HAP-1 (cell line): Measurements from ENCODE around the gene SCGB1D2.

Experiments used
- DNase-seq, 2 experiments: peaks; one replicate each; pipeline ENCODE4 v3.0.0-alpha.2; 2016 to 2020; ENCODE audit warnings: low spot score in 2 of 2
- H3K27me3 ChIP-seq: fragments of 250-450 bp; sonication (Bioruptor Pico); 2 replicates; pipeline ENCODE4 v1.5.1; 2020; ENCODE audit warnings: low read depth, mild to moderate bottlenecking, moderate library complexity
- H3K36me3 ChIP-seq: fragments of 250-450 bp; sonication (Bioruptor Pico); replicated peaks from 2 replicates; pipeline ENCODE4 v1.5.1; 2020; ENCODE audit warnings: mild to moderate bottlenecking
- H3K4me1 ChIP-seq: fragments of 250-450 bp; sonication (Bioruptor Pico); 2 replicates; pipeline ENCODE4 v1.5.1; 2020; ENCODE audit warnings: mild to moderate bottlenecking
- H3K4me3 ChIP-seq: fragments of 250-450 bp; sonication (Bioruptor Pico); 2 replicates; pipeline ENCODE4 v1.5.1; 2020; ENCODE audit warnings: mild to moderate bottlenecking, moderate library complexity
- H3K9me3 ChIP-seq: fragments of 250-450 bp; sonication (Bioruptor Pico); 2 replicates; pipeline ENCODE4 v1.5.1; 2020; ENCODE audit warnings: mild to moderate bottlenecking, moderate library complexity
- in situ Hi-C: fragments of 300-500 bp; cut with MboI; formaldehyde crosslinking; loops from 3 replicates; pipeline ENCODE4 v1.14.3; 2020; ENCODE audit warnings: low sequenced_read_pairs, inconsistent platforms, mixed read lengths

SCGB1D2 gene

GRCh38 chr11:62233730-62234129 is 8.3 kb upstream of the SCGB1D2 start:
- no peaks in the 10 kb centered on the region for H3K36me3 ChIP-seq
- H3K4me1 ChIP-seq = no peaks in the 10 kb centered on the region
- H3K4me3 ChIP-seq = no peak overlapping the region
- peaks cover 9% of the 10 kb centered on the region for H3K27me3 ChIP-seq
- no peaks in the 10 kb centered on the region for H3K9me3 ChIP-seq
- in situ Hi-C loops = no loop called here
- DNase-seq = no peak

- DNase-seq = no peak
- no peaks in the 10 kb centered on the region for H3K9me3 ChIP-seq
- no peaks in the 10 kb centered on the region for H3K36me3 ChIP-seq
- no peak overlapping the region for H3K4me3 ChIP-seq
- peaks cover 9% of the 10 kb centered on the region for H3K27me3 ChIP-seq
- in situ Hi-C loops = no loop called here
- no peaks in the 10 kb centered on the region for H3K4me1 ChIP-seq
These were observed 5.9 kb upstream of the SCGB1D2 start for GRCh38 chr11:62236187-62236586.

GRCh38 chr11:62237499-62237898 is 4.5 kb upstream of the SCGB1D2 start:
- Histone ChIP-seq H3K4me3 (no peak overlapping the region), H3K4me1 (no peaks in the 10 kb centered on the region), H3K9me3 (no peaks in the 10 kb centered on the region), H3K27me3 (peaks cover 9% of the 10 kb centered on the region), H3K36me3 (no peaks in the 10 kb centered on the region)
- DNase-seq = no peak
- in situ Hi-C loops = no loop called here

GRCh38 chr11:62238151-62238550 is 3.9 kb upstream of the SCGB1D2 start:
- Histone ChIP-seq H3K4me1 (no peaks in the 10 kb centered on the region), H3K27me3 (peaks cover 9% of the 10 kb centered on the region), H3K36me3 (no peaks in the 10 kb centered on the region), H3K9me3 (no peaks in the 10 kb centered on the region), H3K4me3 (no peak overlapping the region)
- DNase-seq = no peak
- in situ Hi-C loops = no loop called here

- Histone ChIP-seq H3K9me3 (no peaks in the 10 kb centered on the region), H3K27me3 (peaks cover 6% of the 10 kb centered on the region), H3K36me3 (no peaks in the 10 kb centered on the region), H3K4me3 (no peak overlapping the region), H3K4me1 (no peaks in the 10 kb centered on the region)
- in situ Hi-C loops = loop anchor here (10.0 kb wide), 1 partner anchor 134 kb away; no protein-coding TSS in a partner anchor
- no peak for DNase-seq
These were observed 944 bp upstream of the SCGB1D2 start for GRCh38 chr11:62241095-62241494.

GRCh38 chr11:62245271-62245753 is 3.3 kb downstream of the SCGB1D2 start:
- H3K36me3 ChIP-seq = no peaks in the 10 kb centered on the region
- in situ Hi-C loops = loop anchor here (10.0 kb wide), 1 partner anchor 129 kb away; no protein-coding TSS in a partner anchor

GRCh38 chr11:62251698-62252097 is 9.7 kb downstream of the SCGB1D2 start:
- no peaks in the 10 kb centered on the region for H3K27me3 ChIP-seq
- H3K9me3 ChIP-seq = peaks cover 4% of the 10 kb centered on the region; the same call in 1 of the 2 replicates
- in situ Hi-C loops = no loop called here
- no peaks in the 10 kb centered on the region for H3K4me1 ChIP-seq
- DNase-seq = no peak
- H3K4me3 ChIP-seq = no peak overlapping the region
- no peaks in the 10 kb centered on the region for H3K36me3 ChIP-seq

More at GRCh38 chr11:62245271-62245753, 3.3 kb downstream of the SCGB1D2 start:
- Histone ChIP-seq H3K4me1 (no peaks in the 10 kb centered on the region), H3K9me3 (no peaks in the 10 kb centered on the region), H3K27me3 (no peaks in the 10 kb centered on the region; the same call in 1 of the 2 replicates), H3K4me3 (no peak overlapping the region)
- DNase-seq = peak; percentile 5 to 65

GRCh38 chr11:62253999-62254542 is 12.0 kb downstream of the SCGB1D2 start:
- in situ Hi-C loops = no loop called here
- Histone ChIP-seq H3K36me3 (no peaks in the 10 kb centered on the region), H3K27me3 (no peaks in the 10 kb centered on the region), H3K4me1 (no peaks in the 10 kb centered on the region), H3K9me3 (peaks cover 4% of the 10 kb centered on the region; the same call in 1 of the 2 replicates), H3K4me3 (no peak overlapping the region)
- DNase-seq = no peak

GRCh38 chr11:62256281-62256680 is 14.2 kb downstream of the SCGB1D2 start:
- in situ Hi-C loops = no loop called here
- DNase-seq = no peak
- Histone ChIP-seq H3K4me3 (no peak overlapping the region), H3K4me1 (no peaks in the 10 kb centered on the region), H3K27me3 (0 out of 2 replicates have a peak, but pooled peaks cover 3% of the 10 kb centered on the region), H3K9me3 (peaks cover 4% of the 10 kb centered on the region; the same call in 1 of the 2 replicates), H3K36me3 (no peaks in the 10 kb centered on the region)

- no peak for DNase-seq
- in situ Hi-C loops = no loop called here
- Histone ChIP-seq H3K36me3 (no peaks in the 10 kb centered on the region), H3K9me3 (no peaks in the 10 kb centered on the region), H3K27me3 (peaks cover 6% of the 10 kb centered on the region), H3K4me3 (no peak overlapping the region), H3K4me1 (no peaks in the 10 kb centered on the region)
These were observed 18.4 kb downstream of the SCGB1D2 start for GRCh38 chr11:62260261-62260953.

GRCh38 chr11:62264004-62264403 is 22.0 kb downstream of the SCGB1D2 start:
- DNase-seq = no peak
- peaks cover 10% of the 10 kb centered on the region for H3K27me3 ChIP-seq
- no peaks in the 10 kb centered on the region for H3K36me3 ChIP-seq
- in situ Hi-C loops = no loop called here
- H3K9me3 ChIP-seq = no peaks in the 10 kb centered on the region
- no peaks in the 10 kb centered on the region for H3K4me1 ChIP-seq
- no peak overlapping the region for H3K4me3 ChIP-seq

GRCh38 chr11:62266558-62266957 is 24.5 kb downstream of the SCGB1D2 start:
- DNase-seq = no peak
- in situ Hi-C loops = no loop called here
- Histone ChIP-seq H3K36me3 (no peaks in the 10 kb centered on the region), H3K9me3 (no peaks in the 10 kb centered on the region), H3K27me3 (peaks cover 7% of the 10 kb centered on the region), H3K4me1 (no peaks in the 10 kb centered on the region), H3K4me3 (no peak overlapping the region)

GRCh38 chr11:62267050-62267449 is 25.0 kb downstream of the SCGB1D2 start:
- Histone ChIP-seq H3K9me3 (no peaks in the 10 kb centered on the region), H3K36me3 (no peaks in the 10 kb centered on the region), H3K27me3 (peaks cover 7% of the 10 kb centered on the region), H3K4me1 (no peaks in the 10 kb centered on the region), H3K4me3 (no peak overlapping the region)
- DNase-seq = no peak
- in situ Hi-C loops = no loop called here

- no peak overlapping the region for H3K4me3 ChIP-seq
- H3K9me3 ChIP-seq = no peaks in the 10 kb centered on the region
- H3K27me3 ChIP-seq = peaks cover 7% of the 10 kb centered on the region
- DNase-seq = no peak
- no peaks in the 10 kb centered on the region for H3K4me1 ChIP-seq
- no peaks in the 10 kb centered on the region for H3K36me3 ChIP-seq
- in situ Hi-C loops = no loop called here
These were observed 25.5 kb downstream of the SCGB1D2 start for GRCh38 chr11:62267576-62267975.
